Hair follicle dermal papilla cell (primary cell): ENCODE results near the gene ABCB6. TPM values are rescaled to one million over a fixed set of nuclear protein-coding genes. Genes with fewer than 3 reads are reported as not detected.

ENCODE experiments used
- total RNA-seq: library from RNA; depleted of rRNA; stranded (reverse); fragments of >200 nt; gene quantifications from 2 replicates; pipeline ENCODE4 v1.2.3, GENCODE V29; 2012

The ABCB6 gene
- 23.8 and 27.7 TPM in 2 replicates for total RNA-seq

GRCh38 chr2:219218732-219219701, at the start of gene ABCB6:
ABCB6 (minus strand) TSS chr2:219218958; CDS start chr2:219218673, 285 bp downstream.

GRCh38 chr2:219253753-219254589, 35.2 kb upstream of the ABCB6 start, which contains the start of gene TUBA4A:
TUBA4A (minus strand) TSS chr2:219253918; CDS start chr2:219253858, 60 bp downstream.

GRCh38 chr2:219252900-219253752, 34.4 kb upstream of the ABCB6 start, which contains the start of gene TUBA4B:
TUBA4B (plus strand) TSS chr2:219253243; CDS start chr2:219253408, 165 bp downstream.

DNA sequence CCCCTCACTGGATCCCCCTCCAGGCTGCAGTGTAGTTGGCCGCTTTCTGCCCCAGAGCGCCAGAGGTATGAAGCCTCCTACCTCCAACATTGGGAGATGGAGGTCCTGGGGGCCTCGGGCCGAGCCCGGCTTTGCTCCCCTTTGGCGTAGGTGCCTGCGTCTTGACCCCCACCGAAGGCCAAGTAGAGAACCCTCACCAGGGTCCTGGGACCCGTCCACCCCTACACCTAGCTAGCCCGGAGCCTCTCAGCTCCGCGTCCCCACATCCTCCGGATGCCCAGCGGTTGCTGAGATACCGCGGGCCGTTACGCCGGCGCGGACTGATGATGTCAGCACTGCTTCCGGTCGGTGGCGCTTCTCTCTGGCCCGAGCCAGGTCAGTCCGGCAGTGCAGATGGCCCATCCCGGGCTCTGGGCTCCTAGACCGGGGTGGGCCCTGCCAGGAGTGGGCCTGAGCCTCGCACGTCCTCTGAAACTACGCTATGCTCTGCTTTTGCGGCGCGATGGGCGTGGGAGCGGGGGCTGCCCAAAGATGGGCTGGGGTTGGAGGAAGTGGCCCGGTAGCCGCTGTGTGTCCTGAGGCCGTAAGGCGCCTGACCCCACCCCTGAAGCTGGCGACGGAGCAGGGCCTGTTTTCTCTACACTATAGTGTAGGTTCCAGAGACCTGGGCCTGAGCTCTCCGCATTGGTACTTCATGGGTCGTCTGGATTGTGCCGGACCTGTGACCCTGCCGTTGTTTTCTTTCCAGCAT, 26.6 kb upstream of the ABCB6 start, which contains the start of the genes GLB1L and STK16:
GLB1L (minus strand) TSS at position 297 of the 751 bp plus-strand sequence. CDS start 1,871 bp downstream, outside the sequence.
STK16 (plus strand) TSS at position 332 of the 751 bp plus-strand sequence. CDS start 521 bp downstream, outside the sequence.

GRCh38 chr2:219229305-219230058, 10.7 kb upstream of the ABCB6 start, which contains the start of the genes ANKZF1 and ATG9A:
ANKZF1 (plus strand) TSS chr2:219229806; CDS start chr2:219230258, 452 bp downstream.
ATG9A (minus strand) TSS chr2:219229636; CDS start chr2:219228024, 1,612 bp downstream.

DNA sequence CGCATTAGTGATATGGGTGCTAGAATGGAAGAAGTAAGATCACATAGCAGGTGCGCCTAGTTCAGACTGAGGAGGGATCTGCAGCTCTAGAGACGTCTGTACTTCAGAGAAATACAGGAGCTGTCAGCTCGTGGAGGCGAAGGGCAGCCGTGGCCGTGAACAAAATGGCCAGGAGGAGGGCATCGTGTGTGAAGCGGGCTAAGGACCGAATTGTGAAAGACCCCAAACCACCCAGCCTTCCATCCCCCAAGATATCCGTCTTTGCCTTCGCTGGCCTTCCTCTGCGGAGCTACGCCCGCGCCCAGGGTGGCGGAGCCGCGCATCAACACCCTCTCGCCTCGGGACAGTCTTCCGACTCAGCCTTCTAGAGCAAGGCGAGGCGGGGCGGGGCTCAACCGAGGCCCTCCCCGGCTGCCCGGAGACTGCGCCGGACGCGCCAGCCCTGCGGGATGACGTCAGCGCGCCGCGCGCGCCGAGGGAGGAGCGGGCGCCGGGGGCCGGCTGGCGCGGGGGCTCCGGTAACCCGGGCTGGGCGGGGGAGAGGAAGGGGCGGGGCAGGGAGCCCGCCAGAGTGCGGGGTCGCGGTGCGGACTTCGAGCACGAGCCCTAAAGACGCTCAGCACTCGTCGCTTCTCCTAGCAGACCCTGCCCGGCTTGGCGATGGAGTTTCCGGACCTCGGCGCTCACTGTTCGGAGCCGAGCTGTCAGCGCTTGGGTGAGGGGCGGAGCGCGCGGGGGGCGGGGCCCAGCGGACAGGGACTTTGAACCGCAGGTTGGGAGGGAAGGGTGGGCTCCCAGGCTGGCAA, 12.2 kb downstream of the ABCB6 start, which contains the start of gene ZFAND2B:
ZFAND2B (plus strand) TSS at position 455 of the 806 bp plus-strand sequence; CDS start at position 661, 206 bp downstream.

GRCh38 chr2:219177552-219178376, 41.0 kb downstream of the ABCB6 start, which contains the start of gene RETREG2:
RETREG2 (plus strand) TSS chr2:219178275; CDS start chr2:219178353, 78 bp downstream.

DNA sequence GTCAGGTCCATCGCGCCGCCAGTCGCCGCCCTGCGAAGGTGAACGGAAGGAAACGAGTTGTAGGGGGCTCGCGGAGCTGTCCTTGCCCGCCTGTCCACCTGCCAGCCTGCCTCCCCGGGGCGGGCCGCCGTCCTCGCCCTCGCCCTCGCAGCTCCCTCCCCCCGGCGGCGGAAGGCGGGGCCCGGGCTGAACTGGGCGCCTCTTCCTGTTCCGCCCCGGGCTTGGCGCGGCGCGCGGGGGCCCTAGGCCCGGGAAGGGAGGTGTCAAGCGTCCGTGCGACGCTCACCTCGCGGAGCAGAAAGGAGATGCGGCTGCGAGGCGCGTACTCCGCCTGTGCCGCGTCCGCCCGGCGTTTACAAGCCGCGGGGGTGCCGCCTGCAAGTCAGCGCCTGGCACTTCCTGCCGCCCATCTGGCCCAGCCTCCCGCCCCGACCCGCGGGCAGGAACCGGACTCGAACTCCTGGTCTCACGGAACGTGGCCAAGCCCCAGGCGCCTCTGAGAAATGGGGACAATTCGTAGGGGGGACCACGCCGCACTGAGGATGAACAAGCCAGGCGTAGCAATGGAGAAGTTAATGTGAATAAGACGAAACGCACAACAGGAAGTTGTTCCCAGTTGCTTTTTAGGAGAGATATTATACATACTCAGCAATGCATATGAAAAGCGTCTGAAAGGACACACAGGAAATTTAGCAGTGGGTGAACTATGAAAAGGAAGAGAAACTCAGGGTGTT, 41.8 kb downstream of the ABCB6 start, which contains the start of gene CNPPD1:
CNPPD1 (minus strand) TSS at position 108 of the 734 bp plus-strand sequence; CDS start at position 11, 97 bp downstream.

DNA sequence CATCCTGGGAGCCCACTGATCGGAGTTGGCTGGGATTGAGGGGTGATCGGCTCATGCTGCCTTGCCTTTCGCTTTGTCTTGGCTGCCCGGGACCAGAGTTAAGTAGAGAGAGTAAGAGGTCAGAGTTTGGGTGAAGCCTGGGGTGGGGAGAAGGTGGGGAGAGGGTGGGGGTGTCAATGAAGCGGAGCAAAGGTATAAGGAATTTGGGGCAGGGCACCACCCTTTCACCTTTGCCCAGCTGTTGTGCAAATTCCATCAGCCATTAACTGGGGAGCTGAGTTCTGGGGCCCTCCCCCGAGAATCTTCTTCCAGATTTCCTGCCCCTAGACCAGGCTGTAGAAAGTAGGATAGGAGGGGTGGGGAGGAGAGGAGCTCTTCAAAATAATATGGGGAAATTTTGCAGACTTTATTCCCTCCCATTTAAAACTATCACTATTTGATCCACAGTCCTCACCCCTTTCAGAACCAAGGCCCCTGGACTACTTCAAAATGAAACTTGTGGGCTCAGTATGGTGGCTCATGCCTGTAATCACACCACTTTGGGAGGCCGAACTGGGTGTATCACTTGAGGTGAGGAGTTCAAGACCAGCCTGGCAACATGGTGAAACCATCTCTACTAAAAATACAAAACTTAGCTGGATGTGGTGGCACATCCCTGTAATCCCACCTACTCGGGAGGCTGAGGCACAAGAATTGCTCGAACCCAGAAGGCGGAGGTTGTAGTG, 48.7 kb downstream of the ABCB6 start, which contains the start of gene SLC23A3:
SLC23A3 (minus strand) TSS at position 100 of the 725 bp plus-strand sequence; CDS start at position 55, 45 bp downstream.

DNA sequence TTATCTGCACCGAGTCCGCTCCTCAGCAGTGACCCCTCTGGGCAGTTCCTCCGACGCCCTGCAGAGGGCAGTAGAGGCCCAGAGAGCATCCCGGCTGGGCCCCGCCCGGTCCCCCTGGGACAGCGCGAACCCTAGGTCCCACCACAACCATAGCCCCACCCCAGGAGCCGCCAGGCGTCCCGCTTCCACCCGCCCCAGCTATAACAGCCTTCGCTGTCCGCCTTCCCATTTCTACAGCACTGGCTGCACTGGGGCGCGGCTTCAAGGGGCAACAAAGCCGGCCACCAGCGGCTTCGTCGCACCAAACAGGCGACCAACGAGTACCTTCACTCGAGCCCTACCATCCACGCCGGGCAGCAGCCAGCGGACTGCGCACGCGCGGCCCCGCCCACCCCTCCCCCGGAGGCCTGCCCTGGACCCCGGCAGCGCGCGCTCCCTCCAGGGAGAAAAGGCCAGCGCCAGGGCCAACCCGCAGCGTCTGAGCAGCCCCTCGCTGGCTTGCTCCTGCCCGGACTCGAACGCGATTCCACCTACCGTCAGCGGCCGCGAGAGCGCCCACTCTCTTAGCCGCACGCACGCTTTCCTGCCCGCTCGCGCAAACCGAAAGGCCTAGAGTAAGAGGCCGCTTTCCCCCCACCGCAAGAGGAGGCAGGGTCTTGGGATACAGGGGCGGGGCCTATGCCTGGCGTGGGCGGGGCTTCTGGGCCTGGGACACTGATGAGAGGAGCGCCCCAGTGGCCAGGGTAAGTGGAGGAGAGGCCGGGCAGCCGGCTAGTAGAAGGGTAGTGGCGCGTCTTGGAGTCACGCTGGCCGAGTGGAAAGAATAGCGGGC, 58.4 kb downstream of the ABCB6 start, which contains the start of gene NHEJ1:
NHEJ1 (minus strand) TSS at position 630 of the 832 bp plus-strand sequence. CDS start 2,453 bp downstream, outside the sequence.

